Right cardiac atrium (tissue), 5 donors: ENCODE data around the gene HIC1. TPM values are rescaled to one million over a fixed set of nuclear protein-coding genes. Genes with fewer than 3 reads are reported as not detected.
A peak's percentile ranks its signal among the peaks of the same experiment; 100 is the strongest.

Experiments used
- ATAC-seq, 2 donors: fragments of 200-7000 bp; cut with Tn5 transposase; one replicate each; pipeline versions ENCODE4 v1.8.0 to v1.9.1; 2020; ENCODE audit warnings: moderate library complexity in 2 of 2, mild to moderate bottlenecking in 1 of 2
- DNase-seq, 3 donors: peaks; one replicate each; pipeline ENCODE4 v3.0.0-alpha.2; 2020
- H3K27ac ChIP-seq: one replicate; pipeline ENCODE4 v1.5.1; 2013; ENCODE audit warnings: mild to moderate bottlenecking, low read length, control low read depth, moderate library complexity
- H3K27me3 ChIP-seq: one replicate; pipeline ENCODE4 v1.6.1; 2013; ENCODE audit not compliant: control insufficient read depth, insufficient read depth
- H3K4me1 ChIP-seq: one replicate; pipeline ENCODE4 v1.6.1; 2013; ENCODE audit warnings: low read length; ENCODE audit not compliant: control insufficient read depth, insufficient read depth
- H3K4me3 ChIP-seq: one replicate; pipeline ENCODE4 v1.5.1; 2013; ENCODE audit warnings: low read length, control low read depth
- H3K9me3 ChIP-seq: one replicate; pipeline ENCODE4 v1.6.1; 2013; ENCODE audit warnings: low read length; ENCODE audit not compliant: control insufficient read depth
- WGBS: extraction: QIAGEN DNeasy Blood & Tissue Kit; methylation state at CpG from one replicate; pipeline ENCODE4 v1.1.7; 2013; 5-methylcytosine and 5-hydroxymethylcytosine counted together
- intact Hi-C, 4 donors: fragments of 100-400 bp; cut with DNase I; formaldehyde crosslinking; loops; one replicate each; pipeline versions ENCODE4 v1.11.0 to v1.14.0; 2022 to 2023
- polyA plus RNA-seq: library from polyadenylated mRNA; stranded (reverse); fragments of 200-250 nt; gene quantifications from one replicate; pipeline ENCODE4 v1.2.3, GENCODE V29; 2013
- total RNA-seq, 4 donors: library from RNA; stranded (reverse); fragmentation: NEBNext Ultra II Directional; extraction: Animal tissue kit (Norgen Biotek cat#: 25700); gene quantifications; one replicate each; pipeline ENCODE4 v1.2.1, GENCODE V29; 2021
- donor health status: healthy with polysubstance abuse.
- donor health status: DM: no; HTN: yes; CAD: no.
- donor health status: DM: no; HTN: no; CAD: no.
- donor health status: DM: no; HTN: yes; CAD: no; lungs with severe emphysema.
- donor health status: DM: yes; HTN: yes; CAD: no.

Gene HIC1
- total and polyA plus RNA-seq, 5 donors, result 10.3 to 33.0 (median 24.2) TPM

GRCh38 chr17:2092253-2092652 is 37.4 kb downstream of the HIC1 start:
- no peak for ATAC-seq
- WGBS, result 88% methylated on average over 4 of the region's 4 CpGs
- no peaks in the 10 kb centered on the region for H3K27me3 ChIP-seq
- H3K9me3 ChIP-seq, result no peaks in the 10 kb centered on the region
- intact Hi-C loops, result loop anchor here in 1 of 4 donors (10.0 kb wide), 2 partner anchors 83 to 143 kb away; no protein-coding TSS in a partner anchor
- H3K4me3 ChIP-seq, result no peak overlapping the region
- peaks cover 26% of the 10 kb centered on the region for H3K4me1 ChIP-seq
- H3K27ac ChIP-seq, result no peak overlapping the region
- DNase-seq, result no peak

GRCh38 chr17:2093349-2093748 is 38.4 kb downstream of the HIC1 start:
- intact Hi-C loops, result loop anchor here in 1 of 4 donors (10.0 kb wide), 2 partner anchors 81 to 141 kb away; no protein-coding TSS in a partner anchor
- Histone ChIP-seq H3K4me1 (peaks cover 16% of the 10 kb centered on the region), H3K9me3 (no peaks in the 10 kb centered on the region), H3K27me3 (no peaks in the 10 kb centered on the region), H3K4me3 (no peak overlapping the region), H3K27ac (no peak overlapping the region)
- DNase-seq (no peak), ATAC-seq (no peak)
- WGBS, result 60% methylated on average over 5 of the region's 5 CpGs

GRCh38 chr17:2094891-2095535 is 40.1 kb downstream of the HIC1 start:
- no peaks in the 10 kb centered on the region for H3K27me3 ChIP-seq
- peak overlapping the region; percentile 3 for H3K27ac ChIP-seq
- peaks cover 7% of the 10 kb centered on the region for H3K4me1 ChIP-seq
- 56% methylated on average over 12 of the region's 12 CpGs for WGBS
- H3K4me3 ChIP-seq, result no peak overlapping the region
- no peaks in the 10 kb centered on the region for H3K9me3 ChIP-seq
- intact Hi-C loops, result loop anchor here in 2 of 4 donors (5.0 to 10.0 kb wide), 3 partner anchors 80 to 147 kb away; no protein-coding TSS in a partner anchor
- ATAC-seq, result peak; percentile 82 to 89
- DNase-seq, result peak; percentile 64 to 87 (median 87)

- H3K4me3 ChIP-seq, result no peak overlapping the region
- H3K4me1 ChIP-seq, result peaks cover 7% of the 10 kb centered on the region
- ATAC-seq, result no peak
- 81% methylated on average over 10 of the region's 10 CpGs for WGBS
- no peaks in the 10 kb centered on the region for H3K9me3 ChIP-seq
- peak overlapping the region; percentile 3 for H3K27ac ChIP-seq
- DNase-seq, result no peak
- intact Hi-C loops, result loop anchor here in 2 of 4 donors (5.0 to 10.0 kb wide), 3 partner anchors 79 to 147 kb away; no protein-coding TSS in a partner anchor
- no peaks in the 10 kb centered on the region for H3K27me3 ChIP-seq
These were observed 40.6 kb downstream of the HIC1 start for GRCh38 chr17:2095536-2095910.

- Histone ChIP-seq H3K9me3 (no peaks in the 10 kb centered on the region), H3K27ac (no peak overlapping the region), H3K4me1 (peaks cover 10% of the 10 kb centered on the region), H3K4me3 (no peak overlapping the region), H3K27me3 (no peaks in the 10 kb centered on the region)
- ATAC-seq (no peak), DNase-seq (no peak)
- intact Hi-C loops, result no loop called here
- 48% methylated on average over 15 of the region's 15 CpGs for WGBS
These were observed 46.8 kb downstream of the HIC1 start for GRCh38 chr17:2101448-2102257.

- ATAC-seq (peak in 1 of 2 donors; percentile 57), DNase-seq (no peak)
- Histone ChIP-seq H3K4me3 (no peak overlapping the region), H3K27me3 (no peaks in the 10 kb centered on the region), H3K9me3 (no peaks in the 10 kb centered on the region), H3K4me1 (peaks cover 16% of the 10 kb centered on the region), H3K27ac (no peak overlapping the region)
- intact Hi-C loops, result no loop called here
- WGBS, result 79% methylated on average over 9 of the region's 9 CpGs
These were observed 48.3 kb downstream of the HIC1 start for GRCh38 chr17:2102931-2103809.

- DNase-seq, result no peak
- WGBS, result 73% methylated on average over 1 of the region's 1 CpG
- Histone ChIP-seq H3K4me1 (peaks cover 17% of the 10 kb centered on the region), H3K9me3 (no peaks in the 10 kb centered on the region), H3K27me3 (no peaks in the 10 kb centered on the region), H3K27ac (no peak overlapping the region), H3K4me3 (no peak overlapping the region)
- intact Hi-C loops, result no loop called here
- ATAC-seq, result no peak
These were observed 50.8 kb downstream of the HIC1 start for GRCh38 chr17:2105663-2106062.

- H3K4me1 ChIP-seq, result peaks cover 17% of the 10 kb centered on the region
- intact Hi-C loops, result no loop called here
- no peaks in the 10 kb centered on the region for H3K9me3 ChIP-seq
- ATAC-seq, result peak; percentile 47 to 56
- peak overlapping the region; percentile 63 for H3K27ac ChIP-seq
- H3K27me3 ChIP-seq, result no peaks in the 10 kb centered on the region
- 32% methylated on average over 11 of the region's 11 CpGs for WGBS
- H3K4me3 ChIP-seq, result no peak overlapping the region
- no peak for DNase-seq
These were observed 51.5 kb downstream of the HIC1 start for GRCh38 chr17:2106308-2106955.

GRCh38 chr17:2107050-2107449 is 52.1 kb downstream of the HIC1 start:
- 71% methylated on average over 2 of the region's 2 CpGs for WGBS
- ATAC-seq (peak in 1 of 2 donors; percentile 21), DNase-seq (no peak)
- Histone ChIP-seq H3K4me3 (no peak overlapping the region), H3K4me1 (peaks cover 15% of the 10 kb centered on the region), H3K27ac (peak overlapping the region; percentile 63), H3K9me3 (no peaks in the 10 kb centered on the region), H3K27me3 (no peaks in the 10 kb centered on the region)
- intact Hi-C loops, result no loop called here

- H3K4me1 ChIP-seq, result peaks cover 15% of the 10 kb centered on the region
- no peaks in the 10 kb centered on the region for H3K9me3 ChIP-seq
- peak; percentile 36 to 83 (median 70) for DNase-seq
- WGBS, result 42% methylated on average over 3 of the region's 3 CpGs
- no peak overlapping the region for H3K4me3 ChIP-seq
- peak; percentile 66 to 82 for ATAC-seq
- H3K27ac ChIP-seq, result peak overlapping the region; percentile 63
- H3K27me3 ChIP-seq, result no peaks in the 10 kb centered on the region
- intact Hi-C loops, result no loop called here
These were observed 52.6 kb downstream of the HIC1 start for GRCh38 chr17:2107506-2107905.
